K562 (cell line): ENCODE results near the gene RNF145. TPM values are rescaled to one million over a fixed set of nuclear protein-coding genes. Genes with fewer than 3 reads are reported as not detected.
A peak's percentile ranks its signal among the peaks of the same experiment; 100 is the strongest.

Experiments
- BCLAF1 ChIP-seq, 2 experiments: fragments of 450-650 bp in 1 of 2; IDR thresholded peaks; 2 replicates each; pipeline ENCODE4 v1.6.1; 2011 to 2017; ENCODE audit warnings: low read depth in 2 of 2, antibody characterized with exemption in 1 of 2, borderline replicate concordance in 1 of 2, low read length in 1 of 2, mild to moderate bottlenecking in 1 of 2, mixed read lengths in 1 of 2; ENCODE audit not compliant: control insufficient read depth in 1 of 2
- FIP1L1 ChIP-seq: fragments of 200-400 bp; formaldehyde crosslinking; IDR thresholded peaks from 2 replicates; pipeline ENCODE4 v1.6.1; 2018; ENCODE audit warnings: mild to moderate bottlenecking, low read depth, low read length; ENCODE audit not compliant: poor library complexity, severe bottlenecking
- FOXP1 ChIP-seq: sonication (generic); formaldehyde crosslinking; IDR thresholded peaks from 2 replicates; pipeline ENCODE4 v1.8.0; 2022; ENCODE audit warnings: mild to moderate bottlenecking, missing genetic modification reagents
- HINFP ChIP-seq: fragments of 450-650 bp; conservative IDR thresholded peaks from 2 replicates; pipeline ENCODE4 v1.6.1; 2016; ENCODE audit warnings: missing genetic modification characterization, low read depth, mild to moderate bottlenecking, control low read depth, missing compliant biosample characterization
- HMBOX1 ChIP-seq: sonication (generic); IDR thresholded peaks from 2 replicates; pipeline ENCODE4 v1.6.1; 2016
- MBD2 ChIP-seq: sonication (generic); IDR thresholded peaks from 2 replicates; pipeline ENCODE4 v1.6.1; 2016; ENCODE audit warnings: low read depth, borderline replicate concordance
- PHF8 ChIP-seq: fragments of 200-600 bp; sonication (generic); IDR thresholded peaks from 2 replicates; pipeline ENCODE4 v1.6.1; 2012; ENCODE audit warnings: mixed run types, mild to moderate bottlenecking, inconsistent platforms, low read length, moderate library complexity, borderline replicate concordance
- POLR2B ChIP-seq: fragments of 450-650 bp; IDR thresholded peaks from 2 replicates; pipeline ENCODE4 v1.6.1; 2018; ENCODE audit warnings: low read depth; ENCODE audit not compliant: partially characterized antibody
- ZBTB40 ChIP-seq, 2 experiments: fragments of 450-650 bp in 1 of 2; sonication (generic) in 1 of 2; formaldehyde crosslinking in 1 of 2; IDR thresholded peaks; 2 replicates each; pipeline versions ENCODE4 v1.7.1 to v1.9.0; 2016 to 2022; ENCODE audit warnings: inconsistent platforms in 1 of 2, mild to moderate bottlenecking in 1 of 2, missing genetic modification reagents in 1 of 2
- ZNF785 ChIP-seq: fragments of 250-450 bp; sonication (Bioruptor Pico); IDR thresholded peaks from 2 replicates; pipeline ENCODE4 v1.4.0; 2020; ENCODE audit warnings: mild to moderate bottlenecking
- polyA plus RNA-seq, 8 experiments: library from polyadenylated mRNA; depleted of rRNA in 4 of 8; stranded (reverse) in 5 of 8; unstranded in 3 of 8; fragments of >200 nt; fragmentation: Nextera tagmentation in 2 of 8; fragmentation: Illumina TruSeq in 1 of 8; extraction: Ambion mirVana in 2 of 8; extraction: Trizol in 1 of 8; gene quantifications; 2 replicates each; pipeline versions ENCODE4 v1.2.1 to v1.2.3, GENCODE V29; 2011 to 2014; ENCODE audit warnings: inconsistent platforms in 1 of 8, missing spikeins in 1 of 8
- total RNA-seq, 7 experiments: library from RNA; depleted of rRNA in 6 of 7; stranded (reverse); fragments of >200 nt in 6 of 7; fragmentation: Illumina TruSeq in 2 of 7; extraction: Trizol in 2 of 7; gene quantifications; 2 replicates each; pipeline versions ENCODE4 v1.2.1 to v1.2.3, GENCODE V29; 2011 to 2021; ENCODE audit warnings: low replicate concordance in 1 of 7

The RNF145 gene
- total and polyA plus RNA-seq, 9 of the 15 experiments (the other 6 are each of a cell fraction or from before 2014, with no cell fraction given) = 13.6 to 40.7 (median 25.4) TPM

- peak in 1 of 2 experiments; percentile 68; a peak in 1 of 4 replicates for TF ChIP-seq BCLAF1 (IDR thresholded peaks at IDR 0.05; ENCODE audit: borderline replicate concordance in 1 of 2, control insufficient read depth in 1 of 2, low read depth in 2 of 2, low read length in 1 of 2)
- peak; percentile 32; the same call in 1 of the 2 replicates for TF ChIP-seq PHF8
- no peak for TF ChIP-seq HINFP
- no peak for TF ChIP-seq ZNF785 (CRISPR knock-in tag)
- no peak; the same call in 1 of the 2 replicates for TF ChIP-seq FOXP1 (CRISPR knock-in tag)
- peak; percentile 91 for TF ChIP-seq HMBOX1
- TF ChIP-seq FIP1L1 = no peak
- no peak for TF ChIP-seq MBD2
- TF ChIP-seq ZBTB40 (IDR thresholded peaks at IDR 0.05) = no peak; the same call in 1 of the 2 replicates
- no peak for TF ChIP-seq ZBTB40 (CRISPR knock-in tag; IDR thresholded peaks at IDR 0.05)
- TF ChIP-seq POLR2B = peak; percentile 40
Observed at GRCh38 chr5:159207686-159208513, 1.5 kb downstream of the RNF145 start (continued).
